GM19035 (cell line): ENCODE results near the gene MDFIC2.

Experiments used
- ATAC-seq: cut with Tn5 transposase; IDR thresholded peaks from one replicate; pipeline ENCODE4 v1.9.1; 2021; ENCODE audit not compliant: unreplicated experiment

Gene MDFIC2

DNA sequence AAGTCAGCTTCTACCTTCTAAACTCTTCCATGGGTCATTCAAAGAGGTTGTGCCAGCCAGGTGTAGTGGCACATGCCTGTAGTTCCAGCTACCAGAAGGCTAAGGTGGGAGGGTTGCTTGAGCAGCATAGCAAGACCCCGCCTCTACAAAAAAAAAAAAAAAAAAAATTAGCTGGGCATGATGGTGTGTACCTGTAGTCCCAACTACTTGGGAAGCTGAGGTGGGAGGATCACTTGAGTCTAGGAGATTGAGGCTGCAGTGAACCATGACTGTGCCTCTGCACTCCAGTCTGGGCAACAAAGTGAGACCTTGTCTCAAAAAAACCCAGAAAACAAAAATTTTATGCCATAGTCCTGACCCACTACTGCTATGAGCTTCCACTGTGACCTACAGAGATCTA is 126.8 kb downstream of the MDFIC2 start:
- ATAC-seq, result no peak

DNA sequence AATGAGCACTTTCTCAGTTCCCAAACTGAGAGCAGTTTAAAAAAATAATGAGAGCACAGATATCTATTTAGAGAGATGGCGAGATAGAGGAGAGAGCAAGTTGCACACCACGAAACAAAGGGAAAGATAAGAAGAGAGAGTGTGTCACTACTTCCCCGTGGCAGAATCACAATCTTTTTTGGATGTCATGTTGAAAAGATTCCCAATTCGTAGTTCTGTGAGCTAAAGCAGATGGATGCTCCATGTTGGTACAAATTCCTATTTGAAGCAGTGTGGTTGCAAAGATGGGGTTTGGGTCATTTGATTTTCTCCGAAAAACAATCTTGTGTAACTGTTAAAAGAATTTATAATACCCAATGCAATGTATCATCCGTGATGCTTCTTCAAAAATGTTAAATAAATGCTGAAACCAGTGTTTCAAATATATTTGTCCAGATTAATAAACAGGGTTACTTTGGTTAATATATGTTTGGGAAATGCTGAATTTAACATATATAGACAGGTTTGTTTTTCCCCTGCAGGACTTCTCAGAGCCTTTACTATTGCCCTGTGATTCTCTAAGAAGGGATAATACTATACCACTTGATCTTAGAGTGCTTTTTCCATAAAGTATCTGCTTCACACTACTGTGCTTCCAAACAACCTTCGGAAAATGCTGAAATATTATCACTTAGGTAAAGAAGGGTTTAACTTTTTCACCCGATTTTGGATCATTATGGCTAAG is 128.5 kb downstream of the MDFIC2 start:
- ATAC-seq, result no peak

DNA sequence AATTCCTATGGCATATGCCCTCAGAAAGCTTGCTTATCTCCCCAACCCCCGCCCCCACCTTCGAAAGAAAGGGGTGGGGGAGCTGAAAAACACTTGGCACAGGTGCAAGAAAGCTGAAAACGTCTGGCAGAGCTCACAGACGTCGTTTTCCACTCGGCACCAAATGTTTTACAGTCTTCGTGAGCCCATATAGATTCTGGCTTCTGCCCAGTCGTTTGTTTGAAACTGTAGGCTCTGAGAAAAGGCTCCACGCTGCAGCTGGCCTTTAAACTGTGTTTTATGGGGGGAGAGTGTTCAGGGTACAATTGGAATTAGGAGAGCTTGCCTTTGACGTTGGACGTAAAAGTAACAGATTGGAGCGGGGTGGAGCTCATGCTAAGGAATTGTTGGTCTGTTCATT is 130.3 kb downstream of the MDFIC2 start:
- ATAC-seq, result no peak

DNA sequence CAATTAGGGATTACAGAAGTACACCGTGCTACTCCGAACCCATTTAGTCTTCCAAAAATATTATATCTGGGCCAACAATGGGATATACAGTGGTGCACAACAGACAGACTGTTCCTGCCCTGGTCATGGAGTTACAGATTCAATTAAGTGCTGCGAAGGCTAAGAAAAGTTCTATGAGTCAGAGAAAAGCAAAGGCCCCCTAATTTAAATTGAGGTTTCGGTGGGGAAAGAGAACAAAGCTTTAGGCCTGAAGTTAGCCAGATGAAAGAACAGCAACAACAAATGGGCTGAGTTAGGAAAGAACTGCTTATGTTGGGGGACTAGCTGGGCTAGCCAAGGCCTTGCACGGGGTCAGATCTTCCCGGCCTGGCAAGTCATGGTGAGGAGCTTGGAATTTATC is 131.8 kb downstream of the MDFIC2 start:
- no peak for ATAC-seq

DNA sequence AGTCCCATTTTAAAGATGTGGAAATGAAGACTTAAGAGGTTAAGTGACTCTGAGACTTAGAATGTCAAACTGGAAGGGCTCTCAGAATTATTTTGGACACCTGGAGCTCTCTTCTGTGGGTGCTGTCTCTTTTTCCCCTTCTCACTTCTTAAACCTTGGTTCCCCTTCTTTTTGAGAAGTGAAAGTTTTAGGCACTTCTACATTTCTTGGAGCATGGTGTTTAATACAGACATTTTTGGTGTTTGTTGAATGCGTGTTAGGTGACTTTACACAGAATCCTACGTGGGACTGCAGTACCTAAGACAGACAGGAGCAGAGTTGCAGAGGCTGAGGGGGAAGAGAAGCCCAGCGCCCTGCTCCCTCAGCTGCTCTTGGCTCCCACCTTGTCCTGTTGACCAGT is 133.3 kb downstream of the MDFIC2 start:
- ATAC-seq, result no peak

DNA sequence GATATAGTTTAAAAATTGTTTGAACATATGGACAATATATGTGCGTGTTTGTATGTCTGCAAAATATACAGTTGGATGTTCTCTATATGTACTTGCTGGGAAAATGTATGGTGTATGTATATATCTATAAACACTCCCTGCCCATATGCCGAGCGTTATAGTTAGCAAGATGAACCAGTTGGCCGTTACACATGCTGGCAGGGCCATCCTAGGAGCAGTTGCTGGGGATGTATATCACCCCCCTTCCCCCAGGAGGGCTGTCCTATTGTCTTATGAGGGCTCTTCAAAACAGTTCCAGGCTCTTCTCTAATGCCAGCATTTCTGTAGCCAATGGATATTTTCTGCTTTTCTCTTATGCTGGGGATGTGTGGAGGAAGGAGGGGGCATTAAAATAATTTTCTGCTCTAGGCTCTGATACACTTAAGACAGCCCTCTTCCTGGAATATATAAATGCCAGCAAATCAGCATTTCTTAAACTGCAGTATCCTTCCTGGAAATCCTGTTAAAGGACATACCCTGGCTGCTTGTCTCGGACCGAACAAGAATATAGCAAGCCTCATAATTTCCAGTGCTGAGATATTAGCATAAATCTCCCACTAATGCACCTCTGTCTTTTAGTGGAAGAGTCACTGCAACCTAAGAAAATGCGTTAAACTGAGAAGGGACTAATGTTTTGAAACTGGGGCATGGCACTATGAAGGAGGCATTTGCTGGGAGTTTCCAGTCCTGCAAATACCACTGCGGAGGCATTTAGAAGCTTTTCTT is 134.4 kb downstream of the MDFIC2 start:
- ATAC-seq, result no peak

DNA sequence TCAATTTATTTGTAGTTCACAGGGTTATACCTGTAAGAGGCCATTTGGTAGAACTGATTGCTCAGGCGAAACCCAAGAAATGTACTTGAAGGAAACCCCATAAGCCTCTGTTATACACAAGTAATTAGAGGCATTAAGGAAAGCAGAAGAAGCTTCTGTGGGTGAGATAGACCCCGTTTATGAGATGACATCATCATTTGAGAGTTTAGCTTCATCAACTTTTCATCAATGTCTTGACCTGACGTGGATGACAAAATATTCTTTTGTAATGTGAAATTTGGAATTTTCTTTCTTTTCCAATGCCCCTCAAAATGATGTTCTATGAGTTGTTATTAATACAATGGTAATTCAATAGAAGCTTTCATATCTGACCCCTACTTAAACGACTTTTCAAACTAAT is 136.2 kb downstream of the MDFIC2 start:
- ATAC-seq, result no peak

DNA sequence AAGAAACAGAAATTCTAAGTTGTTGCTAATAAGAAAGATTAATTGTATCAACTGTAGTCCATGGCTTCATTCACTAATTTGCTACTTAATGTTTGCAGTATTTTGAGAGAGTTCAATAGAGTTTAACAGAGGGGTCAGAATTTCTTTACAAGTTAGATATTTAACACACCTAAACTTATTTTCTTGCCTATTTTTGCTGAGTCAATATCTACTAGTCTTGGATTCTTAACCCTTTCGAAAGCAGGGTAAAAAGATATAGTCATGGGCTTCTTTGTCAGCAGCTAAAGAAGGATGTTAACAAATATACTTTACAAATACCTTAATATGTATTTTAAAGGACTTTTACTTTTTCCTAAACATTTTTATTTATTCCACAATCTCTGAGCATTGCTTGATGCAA is 155.6 kb downstream of the MDFIC2 start:
- no peak for ATAC-seq

DNA sequence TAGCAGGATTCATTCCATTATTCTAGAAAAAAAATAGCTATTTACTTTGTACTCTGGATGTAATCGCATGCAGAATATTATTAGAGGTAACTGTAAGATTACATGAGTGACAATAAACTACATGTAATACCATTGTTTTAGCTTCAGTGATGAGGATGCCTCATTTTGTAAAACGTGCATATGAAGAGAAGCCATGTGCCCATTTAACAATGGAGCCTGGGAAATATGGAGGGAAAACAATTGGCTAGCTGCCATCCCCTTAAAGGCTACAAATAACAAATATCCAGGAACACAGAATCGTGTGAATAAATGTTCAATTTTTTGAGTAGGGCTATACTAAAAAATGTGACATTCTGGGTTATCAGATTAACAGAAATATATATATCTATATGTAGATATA is 161.8 kb downstream of the MDFIC2 start:
- ATAC-seq, result no peak

DNA sequence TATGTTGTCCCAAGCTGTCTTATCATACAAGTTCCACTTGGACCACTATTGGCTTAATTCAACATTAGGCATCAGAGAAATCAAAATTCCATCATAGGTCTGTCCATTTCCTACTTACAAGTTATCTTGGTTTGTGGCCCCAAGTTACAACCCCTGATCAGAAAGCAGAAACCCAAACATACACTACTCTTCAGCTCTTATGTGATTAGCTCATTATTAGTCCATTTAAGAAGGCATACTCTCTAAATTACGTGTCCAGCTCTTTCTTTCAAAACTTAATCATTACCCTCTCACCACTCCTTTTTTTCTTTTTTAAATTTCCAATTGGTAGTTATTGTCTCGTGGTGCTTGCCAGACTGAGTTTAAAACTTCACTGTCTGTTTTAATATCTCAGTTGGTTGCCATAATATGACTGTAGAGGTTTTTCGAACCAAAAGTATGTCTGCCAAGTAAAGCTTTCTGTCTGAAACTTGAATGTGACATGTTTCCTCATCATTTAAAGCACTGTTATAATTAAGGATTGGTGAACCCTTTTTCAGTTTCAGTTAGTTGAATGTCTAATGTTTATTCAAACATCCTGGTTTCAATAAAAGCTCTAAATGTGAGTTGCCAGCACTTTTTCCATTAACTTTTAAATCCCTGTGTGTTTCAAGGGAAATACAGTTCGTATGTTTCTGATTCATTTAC is 162.6 kb downstream of the MDFIC2 start:
- no peak for ATAC-seq
